HPDE6-E6E7 (cell line): Measurements from ENCODE around the gene HAAO.

Experiments used
- DNase-seq: peaks from one replicate; pipeline ENCODE4 v3.0.0; 2011; ENCODE audit warnings: missing footprints; ENCODE audit errors: extremely low spot score

HAAO gene

GRCh38 chr2:42813763-42814162 is 21.4 kb upstream of the HAAO start:
- no peak for DNase-seq

- DNase-seq = no peak
These were observed 20.6 kb upstream of the HAAO start for GRCh38 chr2:42812899-42813479.

- DNase-seq = no peak
These were observed 18.8 kb upstream of the HAAO start for GRCh38 chr2:42810971-42811811.

- peak; percentile 89 for DNase-seq
These were observed 18.0 kb upstream of the HAAO start for GRCh38 chr2:42810121-42810970.

- peak; percentile 63 for DNase-seq
These were observed 17.4 kb upstream of the HAAO start for GRCh38 chr2:42809819-42810120.

GRCh38 chr2:42809131-42809818 is 16.9 kb upstream of the HAAO start:
- DNase-seq = no peak

GRCh38 chr2:42808301-42808700 is 15.9 kb upstream of the HAAO start:
- no peak for DNase-seq

GRCh38 chr2:42806786-42807185 is 14.4 kb upstream of the HAAO start:
- no peak for DNase-seq

- no peak for DNase-seq
These were observed 12.5 kb upstream of the HAAO start for GRCh38 chr2:42804891-42805290.

- no peak for DNase-seq
These were observed 12.0 kb upstream of the HAAO start for GRCh38 chr2:42804338-42804737.

GRCh38 chr2:42802150-42802549 is 9.8 kb upstream of the HAAO start:
- DNase-seq = no peak

- no peak for DNase-seq
These were observed 9.0 kb upstream of the HAAO start for GRCh38 chr2:42801381-42801780.

GRCh38 chr2:42800981-42801380 is 8.6 kb upstream of the HAAO start:
- DNase-seq = no peak

- no peak for DNase-seq
These were observed 8.1 kb upstream of the HAAO start for GRCh38 chr2:42800461-42800962.

- no peak for DNase-seq
These were observed 7.5 kb upstream of the HAAO start for GRCh38 chr2:42799881-42800280.

- no peak for DNase-seq
These were observed 4.9 kb upstream of the HAAO start for GRCh38 chr2:42797281-42797680.

GRCh38 chr2:42796427-42797248 is 4.3 kb upstream of the HAAO start:
- DNase-seq = no peak

GRCh38 chr2:42795841-42796301 is 3.5 kb upstream of the HAAO start:
- DNase-seq = peak; percentile 81

- no peak for DNase-seq
These were observed 2.9 kb upstream of the HAAO start for GRCh38 chr2:42795275-42795674.

GRCh38 chr2:42794271-42795046 is 2.1 kb upstream of the HAAO start:
- no peak for DNase-seq
